ENCODE results near the gene C22orf15.

- no peak for TF ChIP-seq FOXM1 (IDR thresholded peaks at IDR 0.05; ENCODE audit: borderline replicate concordance, low read depth)
- TF ChIP-seq EGR1 (IDR thresholded peaks at IDR 0.05), result no peak
- no peak for TF ChIP-seq ZBTB7A (IDR thresholded peaks at IDR 0.05; ENCODE audit: low read depth)
- no peak for TF ChIP-seq TAF1 (IDR thresholded peaks at IDR 0.05; ENCODE audit: low read depth)
- no peak for TF ChIP-seq MAX (IDR thresholded peaks at IDR 0.05)
- no peak for TF ChIP-seq RAD21 (IDR thresholded peaks at IDR 0.05; ENCODE audit: low read depth)
- no peak for TF ChIP-seq NFIC (IDR thresholded peaks at IDR 0.05)
- no peak for TF ChIP-seq TCF12 (IDR thresholded peaks at IDR 0.05; ENCODE audit: low read depth)
- TF ChIP-seq EP300 (IDR thresholded peaks at IDR 0.05; ENCODE audit: borderline replicate concordance), result no peak
- no peak for TF ChIP-seq YY1 (IDR thresholded peaks at IDR 0.05; ENCODE audit: low read depth)
- no peak for TF ChIP-seq REST (IDR thresholded peaks at IDR 0.05; ENCODE audit: low read depth)
- no peak for TF ChIP-seq CEBPB (IDR thresholded peaks at IDR 0.05)
- no peak for TF ChIP-seq TEAD4 (IDR thresholded peaks at IDR 0.05)
- no peak for TF ChIP-seq CREB1 (IDR thresholded peaks at IDR 0.05; ENCODE audit: low read depth)
Observed at GRCh38 chr22:23714596-23715578, 47.9 kb upstream of the C22orf15 start.
